NAMALWA (cell line): Measurements from ENCODE around the gene SYTL3.

ENCODE experiments used
- DNase-seq: peaks from one replicate; pipeline ENCODE4 v3.0.0-alpha.2; 2015; ENCODE audit warnings: low spot score

The SYTL3 gene

DNA sequence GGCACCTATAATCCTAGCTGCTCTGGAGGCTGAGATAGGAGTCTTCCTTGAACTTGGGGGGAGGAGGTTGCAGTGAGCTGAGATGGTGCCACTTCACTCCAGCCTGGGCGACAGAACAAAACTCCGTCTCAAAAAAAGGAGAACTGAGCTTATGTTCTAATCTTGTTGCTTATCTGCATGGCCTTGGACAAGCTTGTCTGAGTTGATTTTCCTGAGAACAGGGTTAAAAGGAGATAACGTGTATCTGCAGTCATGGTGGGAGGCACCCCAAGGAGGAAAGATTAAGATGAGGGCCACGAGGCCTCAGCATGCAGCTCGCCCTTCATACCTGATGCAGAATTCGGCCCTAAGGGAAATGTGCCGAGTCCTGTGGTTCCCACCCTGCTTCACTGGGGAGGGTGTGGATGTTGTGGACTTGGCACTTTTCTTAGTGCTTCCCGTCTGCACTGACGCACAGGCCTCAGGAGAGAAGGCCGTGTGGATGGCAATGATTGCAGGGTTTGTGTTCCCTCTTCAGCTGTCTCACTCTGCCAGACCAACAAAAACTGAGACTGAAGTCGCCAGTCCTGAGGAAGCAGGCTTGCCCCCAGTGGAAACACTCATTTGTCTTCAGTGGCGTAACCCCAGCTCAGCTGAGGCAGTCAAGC, 113.1 kb downstream of the SYTL3 start:
- DNase-seq, result no peak

DNA sequence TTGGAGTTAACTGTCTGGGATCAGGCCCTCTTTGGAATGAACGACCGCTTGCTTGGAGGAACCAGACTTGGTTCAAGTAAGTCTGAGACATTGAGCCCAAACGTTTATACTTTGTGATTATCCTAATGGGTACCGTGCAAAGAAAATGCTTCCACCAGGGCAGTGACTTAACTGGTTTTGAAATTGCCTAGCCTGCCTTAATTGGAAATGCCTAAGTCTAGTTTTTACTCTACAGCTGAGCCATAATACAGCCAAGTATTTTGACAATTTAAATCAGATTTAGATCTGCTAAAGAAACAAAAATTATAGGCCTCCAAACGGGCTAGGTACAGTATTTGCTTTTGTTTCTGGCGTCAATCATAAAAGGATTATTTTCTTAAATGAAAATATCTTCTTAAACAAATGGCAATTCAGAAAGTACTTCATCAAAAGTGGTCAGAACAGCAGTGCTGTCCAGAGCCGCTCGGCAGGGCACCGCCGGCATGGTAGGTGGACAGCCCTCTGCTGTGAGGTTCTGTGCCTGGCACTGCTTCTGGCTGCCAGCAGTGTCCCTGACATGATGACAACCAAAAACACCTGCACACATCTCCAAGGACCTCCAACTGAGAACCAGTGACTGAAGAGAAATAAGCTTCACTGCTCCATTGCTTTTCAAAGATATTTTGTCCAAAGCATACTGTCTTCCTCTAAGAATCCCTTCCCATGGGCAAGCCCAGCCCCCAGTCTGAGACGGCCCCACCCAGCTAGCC, 113.8 kb downstream of the SYTL3 start:
- no peak for DNase-seq

DNA sequence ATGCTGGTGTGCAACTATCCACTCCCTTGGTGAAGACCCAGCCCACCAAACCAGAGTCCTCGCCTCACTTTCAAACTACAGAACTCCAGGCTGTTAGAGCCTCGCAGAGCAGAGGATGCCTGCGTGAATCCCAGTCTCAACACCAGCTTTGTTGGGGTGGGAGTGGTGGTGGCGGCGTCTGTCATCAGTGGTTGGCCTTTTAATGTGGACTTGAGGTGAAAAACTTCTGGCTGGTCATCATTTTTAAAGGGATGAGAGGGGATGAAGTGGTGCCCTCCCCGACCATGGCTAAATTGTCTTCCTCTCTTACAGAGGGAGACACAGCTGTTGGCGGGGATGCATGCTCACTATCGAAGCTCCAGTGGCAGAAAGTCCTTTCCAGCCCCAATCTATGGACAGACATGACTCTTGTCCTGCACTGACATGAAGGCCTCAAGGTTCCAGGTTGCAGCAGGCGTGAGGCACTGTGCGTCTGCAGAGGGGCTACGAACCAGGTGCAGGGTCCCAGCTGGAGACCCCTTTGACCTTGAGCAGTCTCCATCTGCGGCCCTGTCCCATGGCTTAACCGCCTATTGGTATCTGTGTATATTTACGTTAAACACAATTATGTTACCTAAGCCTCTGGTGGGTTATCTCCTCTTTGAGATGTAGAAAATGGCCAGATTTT, 114.5 kb downstream of the SYTL3 start:
- no peak for DNase-seq

DNA sequence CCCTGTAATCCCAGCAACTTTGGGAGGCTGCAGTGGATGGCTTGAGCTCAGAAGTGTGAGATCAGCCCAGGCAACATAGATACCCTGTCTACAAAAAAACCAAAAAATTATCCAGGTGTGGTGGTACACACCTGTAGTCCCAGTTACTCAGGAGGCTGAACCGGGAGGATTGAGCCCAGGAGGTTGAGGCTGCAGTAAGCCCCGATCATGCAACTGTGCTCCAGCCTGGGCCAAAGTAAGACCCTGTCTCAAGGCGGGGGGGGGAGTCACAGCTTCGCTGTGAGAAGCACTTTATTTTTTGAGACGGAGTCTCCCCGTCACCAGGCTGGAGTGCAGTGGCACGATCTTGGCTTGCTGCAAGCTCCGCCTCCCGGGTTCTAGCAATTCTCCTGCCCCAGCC, 115.1 kb downstream of the SYTL3 start:
- no peak for DNase-seq

DNA sequence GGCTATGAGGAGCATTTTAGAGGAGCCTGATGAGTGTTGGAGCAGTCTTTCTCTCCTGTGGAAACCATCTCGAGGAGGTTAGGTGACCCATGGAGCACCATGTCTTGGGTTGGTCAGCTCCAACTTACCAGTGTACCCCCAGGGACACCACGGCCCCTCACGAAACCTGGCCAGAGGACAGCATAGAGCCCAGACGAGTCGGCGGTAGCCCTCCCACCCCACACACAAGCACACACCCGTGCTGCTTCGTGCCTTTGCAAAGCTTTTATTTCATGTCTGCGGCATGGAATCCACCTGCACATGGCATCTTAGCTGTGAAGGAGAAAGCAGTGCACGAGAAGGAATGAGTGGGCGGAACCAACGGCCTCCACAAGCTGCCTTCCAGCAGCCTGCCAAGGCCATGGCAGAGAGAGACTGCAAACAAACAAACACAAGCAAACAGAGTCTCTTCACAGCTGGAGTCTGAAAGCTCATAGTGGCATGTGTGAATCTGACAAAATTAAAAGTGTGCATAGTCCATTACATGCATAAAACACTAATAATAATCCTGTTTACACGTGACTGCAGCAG, 115.7 kb downstream of the SYTL3 start:
- DNase-seq, result no peak

DNA sequence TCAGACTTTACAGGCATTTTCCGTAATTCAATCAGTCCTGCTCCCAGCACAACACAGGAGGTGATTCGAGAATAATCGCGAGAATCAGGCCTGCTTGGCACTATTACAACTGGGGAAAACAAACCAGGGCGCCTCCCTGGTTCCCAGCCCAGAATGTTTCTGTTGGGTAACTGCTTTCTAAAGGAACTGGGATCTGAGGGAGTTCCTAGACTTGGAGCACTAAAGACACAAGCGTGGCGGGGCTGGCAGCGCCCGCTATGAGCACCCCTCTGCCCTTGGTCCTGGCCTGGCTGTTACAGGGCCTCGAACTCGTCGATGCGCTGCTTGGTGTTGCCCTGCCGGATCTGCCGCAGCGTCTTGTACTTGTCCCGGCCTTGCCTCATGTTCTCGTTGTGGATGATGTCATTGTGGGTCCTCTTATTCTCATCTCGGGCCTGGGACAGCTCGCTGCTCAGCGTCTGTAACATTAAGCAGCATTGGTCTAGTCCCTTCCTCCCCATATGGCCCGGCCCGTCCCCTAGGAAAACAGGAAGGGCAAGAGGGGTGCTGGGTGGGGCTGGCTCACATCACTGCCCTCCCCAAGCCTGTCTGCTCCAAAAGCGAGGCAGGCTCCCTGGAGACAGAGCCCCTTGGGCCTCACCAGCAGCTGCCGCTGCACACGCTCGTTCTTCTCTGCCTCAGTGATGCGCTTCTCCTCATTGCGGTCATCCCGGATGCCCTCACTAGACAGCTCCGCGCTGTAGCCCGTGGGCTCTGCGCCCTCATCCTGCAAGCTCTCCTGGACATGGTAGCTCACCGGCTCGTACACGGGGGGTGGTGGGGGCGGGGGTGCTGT, 117.0 kb downstream of the SYTL3 start:
- DNase-seq, result no peak

DNA sequence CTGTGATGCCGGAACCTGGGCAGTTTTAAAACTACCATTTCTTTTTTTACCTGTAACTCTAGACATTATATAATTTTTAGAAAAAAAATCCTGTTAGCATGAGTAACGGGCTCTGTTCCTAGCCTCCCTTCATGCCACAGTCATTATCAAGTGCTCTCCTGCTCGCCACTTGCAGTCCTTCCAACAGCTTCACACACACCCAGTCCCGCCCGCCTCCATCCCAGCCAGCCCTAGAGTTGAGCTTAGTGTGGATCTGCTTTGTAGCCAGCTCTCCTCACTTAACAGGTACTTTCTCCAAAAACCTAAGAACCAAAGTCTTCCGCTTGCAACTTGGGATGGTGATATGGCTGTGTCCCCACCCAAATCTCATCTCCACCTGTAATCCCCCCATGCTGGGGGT, 117.9 kb downstream of the SYTL3 start:
- DNase-seq, result no peak

DNA sequence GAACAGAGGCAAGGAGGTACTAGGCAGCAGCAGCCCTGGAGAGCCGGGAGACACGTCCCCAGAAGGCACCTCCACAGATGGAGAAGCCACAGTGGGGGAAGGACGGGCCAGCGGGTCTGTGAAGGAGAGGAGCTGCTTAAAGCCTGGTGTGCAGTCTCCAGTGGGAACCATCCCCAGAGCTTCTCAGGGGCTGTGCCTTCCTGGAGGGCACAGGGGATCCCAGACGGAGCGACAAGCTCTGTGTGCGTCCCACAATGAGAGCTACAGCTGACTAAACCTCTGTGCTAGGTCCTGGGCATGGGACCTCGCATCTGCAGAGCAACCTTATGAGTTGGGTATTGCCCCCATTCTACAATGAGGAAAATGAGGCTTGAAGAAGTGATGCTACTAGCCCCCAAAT, 118.6 kb downstream of the SYTL3 start:
- no peak for DNase-seq

DNA sequence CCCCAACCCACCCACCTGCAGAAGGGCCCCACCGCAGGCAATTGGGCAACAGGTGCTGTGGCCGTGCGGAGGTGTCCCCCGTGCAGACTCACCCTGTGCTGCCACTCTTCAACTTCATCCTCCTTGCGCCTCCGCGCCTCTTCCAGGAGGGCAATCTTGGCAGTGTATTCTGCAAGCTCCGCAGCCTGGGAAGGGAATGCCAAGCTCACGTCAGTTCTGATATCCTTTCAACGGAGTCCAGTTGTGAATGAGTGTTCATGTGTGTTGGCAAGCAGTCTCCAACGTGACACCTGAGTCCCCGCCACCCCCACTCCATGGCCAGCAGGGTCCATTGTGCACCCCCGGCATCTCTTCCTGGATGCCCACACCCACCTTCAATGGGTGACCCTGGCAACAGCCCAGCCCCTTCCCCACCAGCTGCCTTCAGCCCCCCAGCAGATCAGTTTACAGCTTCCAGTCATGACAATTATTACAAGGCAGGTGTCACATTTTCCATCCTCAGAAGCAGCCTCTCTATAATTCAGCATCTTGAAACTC, 119.4 kb downstream of the SYTL3 start:
- DNase-seq, result no peak

DNA sequence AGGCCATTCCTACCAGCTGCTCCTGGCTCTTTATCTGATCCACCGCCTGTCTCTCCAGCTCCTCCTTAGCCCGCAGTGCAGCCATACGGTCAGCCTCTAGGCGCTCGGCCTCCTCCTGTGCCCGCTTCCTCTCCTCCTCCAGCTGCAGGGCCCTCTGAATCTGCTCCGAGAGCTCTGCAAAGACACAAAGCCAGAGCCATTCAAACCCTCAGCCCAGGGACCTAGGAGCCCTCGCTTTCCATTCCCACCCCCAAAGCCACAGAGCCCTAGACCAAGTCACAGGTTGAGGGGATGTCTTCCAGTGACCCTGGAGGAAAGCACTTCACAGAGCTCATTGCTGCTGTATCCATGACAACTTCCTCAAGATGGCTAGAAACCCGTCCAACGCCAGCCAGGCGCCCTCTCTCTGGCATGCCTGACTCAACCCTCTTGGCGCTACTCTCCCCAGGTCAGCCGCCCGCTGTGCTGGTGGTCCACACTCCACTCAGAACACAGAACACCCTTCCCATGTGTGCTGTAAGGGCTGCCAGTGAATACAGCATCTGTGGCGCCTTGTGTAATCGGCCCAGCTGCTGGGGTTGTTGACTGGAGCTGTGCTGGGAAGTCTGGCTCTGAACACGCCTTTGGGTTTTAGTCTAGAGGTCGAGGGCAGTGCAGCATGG, 120.0 kb downstream of the SYTL3 start:
- DNase-seq, result no peak

DNA sequence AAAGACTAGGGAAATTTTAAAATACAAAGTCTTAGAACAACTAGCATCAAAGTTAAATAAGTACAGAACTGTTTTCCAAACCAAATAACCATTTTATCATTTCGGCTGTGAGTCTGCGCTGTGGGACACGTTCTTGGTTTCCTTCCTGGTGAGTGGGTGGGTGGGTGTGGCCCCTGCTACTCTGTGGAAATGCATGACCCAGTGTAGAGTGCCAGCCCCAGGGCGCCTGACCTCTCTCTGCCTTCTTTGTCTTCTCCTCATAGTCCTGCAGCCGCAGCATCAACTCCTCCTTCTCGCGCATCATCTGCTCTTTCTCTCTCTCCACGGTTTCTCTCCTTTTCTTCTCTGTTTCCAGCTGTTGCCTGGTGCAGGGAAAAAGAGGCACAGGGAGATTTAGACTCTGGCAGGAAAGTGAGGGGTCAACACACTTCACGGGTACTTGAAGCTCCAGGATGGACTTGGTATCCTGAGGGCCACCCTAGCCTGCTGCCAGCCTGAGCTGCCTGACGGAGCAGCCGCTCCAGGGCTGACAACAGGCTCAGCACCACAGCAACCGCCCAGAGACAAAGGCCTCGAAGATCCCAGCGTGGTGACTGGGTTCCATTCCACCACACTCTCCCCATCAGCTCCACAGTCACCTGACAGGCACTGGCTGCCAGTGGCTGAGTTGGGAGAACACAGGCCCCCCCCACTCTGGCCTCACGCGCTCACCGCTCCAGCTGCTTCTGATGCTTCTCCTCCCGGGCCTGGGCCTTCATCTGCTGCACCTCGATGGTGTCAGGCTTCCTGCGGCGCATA, 120.9 kb downstream of the SYTL3 start:
- DNase-seq, result no peak

DNA sequence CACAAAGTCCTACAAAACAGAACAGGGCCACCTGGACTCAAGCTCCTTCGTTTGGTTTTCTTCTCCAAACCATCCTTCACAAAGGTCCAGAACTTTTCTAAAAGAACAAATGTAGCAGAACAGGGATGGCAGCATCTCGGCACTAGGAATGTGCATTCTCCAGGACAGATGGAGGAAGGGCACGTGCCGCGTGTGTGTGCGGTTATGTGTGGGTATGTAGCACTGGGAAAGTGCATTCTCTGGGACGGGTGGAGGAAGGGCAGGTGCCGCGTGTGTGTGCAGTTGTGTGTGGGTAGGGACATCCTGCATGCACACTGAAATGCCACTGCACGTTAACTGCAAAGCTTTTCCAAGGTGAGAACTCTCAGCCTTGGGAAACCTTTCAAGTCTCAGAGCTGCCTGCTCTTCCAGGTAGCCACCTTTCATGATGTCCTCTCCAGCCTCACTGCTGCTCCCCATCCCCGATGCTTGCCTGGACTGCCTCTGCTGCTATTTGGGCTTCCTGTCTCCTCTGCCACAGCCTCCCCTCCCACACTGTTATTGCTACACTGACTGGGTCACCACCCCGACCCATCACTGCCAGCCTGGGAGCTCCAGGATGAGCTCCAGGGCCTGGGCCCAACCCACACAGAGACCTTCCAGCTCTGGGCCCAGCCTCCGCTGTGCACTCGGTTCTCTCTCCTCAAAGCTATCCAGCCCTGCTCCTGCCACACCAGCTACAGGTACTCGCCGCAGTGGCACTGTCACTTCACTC, 121.7 kb downstream of the SYTL3 start:
- no peak for DNase-seq

DNA sequence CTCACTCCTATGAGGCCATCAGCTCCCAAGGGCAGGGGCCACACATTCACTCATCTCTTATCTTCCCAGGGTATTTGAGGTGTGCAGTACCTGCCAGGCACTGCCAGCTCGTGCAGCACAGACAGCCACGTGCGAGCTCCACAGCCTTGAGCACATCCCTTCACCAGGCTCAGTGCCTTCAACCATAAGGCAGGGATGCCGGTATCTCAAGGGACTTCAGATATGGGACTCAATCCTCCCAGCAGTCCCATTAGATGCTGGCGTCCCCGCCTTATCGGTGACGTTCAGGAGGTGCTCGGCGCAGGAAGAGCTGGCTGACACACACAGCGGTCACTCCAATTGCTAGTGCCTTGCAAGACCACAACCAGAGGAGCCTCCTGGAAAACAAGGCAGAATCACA, 122.3 kb downstream of the SYTL3 start:
- DNase-seq, result no peak

DNA sequence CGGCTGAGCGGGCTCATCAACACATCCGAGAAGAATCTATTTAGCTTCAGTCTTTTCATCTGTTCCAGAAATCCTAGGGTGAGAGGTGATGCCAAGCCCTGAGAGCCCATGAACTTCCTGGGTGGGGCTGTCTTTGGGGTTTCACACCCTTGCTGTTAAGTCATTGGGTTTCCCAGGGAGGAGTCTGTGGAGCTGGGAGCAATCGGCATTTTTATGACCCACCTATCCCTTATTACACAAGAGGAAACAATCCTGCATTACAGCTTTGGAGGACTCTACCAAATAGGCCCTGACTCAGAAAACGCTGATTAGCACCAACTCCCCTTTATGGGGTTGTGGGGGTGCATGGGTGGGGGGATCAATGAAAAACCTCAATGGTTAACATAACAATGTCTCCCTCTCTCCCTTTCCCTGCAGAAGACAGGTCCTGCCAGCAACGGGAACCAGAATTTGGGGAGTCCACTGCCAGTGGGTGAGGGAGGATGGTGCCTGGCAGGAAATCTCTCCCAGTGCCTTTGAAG, 123.1 kb downstream of the SYTL3 start:
- no peak for DNase-seq

DNA sequence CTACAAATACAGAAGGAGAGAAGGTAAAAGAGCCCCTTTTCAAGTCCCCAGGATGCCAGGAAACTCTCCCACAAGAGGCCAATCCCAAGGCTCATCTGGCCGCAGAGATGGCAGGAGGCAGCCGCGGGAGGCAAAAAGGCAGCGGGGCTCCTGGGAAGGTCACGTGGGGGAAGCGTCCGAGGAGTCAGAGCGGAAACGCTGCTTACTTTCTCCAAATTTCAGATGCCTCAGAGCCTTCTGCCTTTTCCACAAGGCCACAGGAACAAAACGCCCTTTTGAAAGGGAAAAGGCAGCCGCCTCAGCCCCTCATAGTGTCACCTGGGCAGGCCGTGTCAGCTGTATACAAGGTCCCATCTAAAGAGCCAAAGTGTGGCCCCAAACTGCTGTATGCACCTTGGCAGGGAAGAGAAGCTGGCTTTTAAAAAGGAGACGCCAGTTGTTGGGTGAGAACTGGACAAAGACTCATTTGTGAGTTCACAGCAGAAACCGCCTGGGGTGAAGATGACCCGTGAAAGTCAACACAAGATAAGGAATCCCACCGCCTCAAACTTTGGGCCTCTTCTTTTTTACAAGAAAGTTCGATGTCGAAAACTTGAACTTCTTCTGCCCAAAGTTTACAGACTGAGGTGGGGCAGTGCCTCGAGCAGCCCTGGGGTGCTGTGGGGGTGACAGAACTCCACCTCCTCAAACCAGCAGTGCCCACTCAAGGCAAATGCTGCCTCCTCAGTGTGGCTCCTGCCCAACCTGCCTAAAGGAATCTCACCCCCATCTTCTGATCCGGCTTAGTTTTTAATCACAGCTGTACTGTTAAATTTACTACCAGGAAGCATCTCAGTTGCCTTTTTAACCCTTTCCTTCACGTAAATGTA, 124.0 kb downstream of the SYTL3 start:
- DNase-seq, result no peak

DNA sequence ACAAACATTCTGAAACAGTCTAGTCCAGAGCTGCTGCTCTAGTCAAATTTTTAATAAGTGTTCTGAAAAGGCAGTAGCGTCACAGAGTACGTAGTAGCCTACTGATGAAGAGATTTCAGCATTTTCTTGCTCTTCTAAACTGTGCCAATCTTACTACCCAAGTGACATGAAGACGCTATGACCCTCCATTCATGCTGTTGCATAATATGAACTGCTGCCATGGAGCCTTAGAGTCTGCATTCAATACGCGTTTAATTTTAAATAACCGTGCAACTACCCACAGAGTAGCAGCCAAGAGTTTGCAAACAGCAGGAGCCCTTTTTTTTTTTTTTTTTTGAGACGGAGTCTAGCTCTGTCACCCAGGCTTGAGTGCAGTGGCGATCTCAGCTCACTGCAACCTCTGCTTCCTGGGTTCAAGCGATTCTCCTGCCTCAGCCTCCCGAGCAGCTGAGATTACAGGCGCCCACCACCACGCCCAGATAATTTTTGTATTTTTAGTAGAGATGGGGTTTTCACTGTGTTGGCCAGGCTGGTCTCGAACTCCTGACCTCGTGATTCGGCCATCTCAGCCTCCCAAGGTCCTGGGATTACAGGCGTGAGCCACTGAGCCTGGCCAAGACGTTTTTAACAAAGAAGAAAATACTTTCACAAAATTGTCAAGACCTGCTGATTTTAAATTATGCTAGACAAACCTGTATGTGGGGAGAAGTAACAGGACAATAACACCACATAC, 125.0 kb downstream of the SYTL3 start:
- no peak for DNase-seq

DNA sequence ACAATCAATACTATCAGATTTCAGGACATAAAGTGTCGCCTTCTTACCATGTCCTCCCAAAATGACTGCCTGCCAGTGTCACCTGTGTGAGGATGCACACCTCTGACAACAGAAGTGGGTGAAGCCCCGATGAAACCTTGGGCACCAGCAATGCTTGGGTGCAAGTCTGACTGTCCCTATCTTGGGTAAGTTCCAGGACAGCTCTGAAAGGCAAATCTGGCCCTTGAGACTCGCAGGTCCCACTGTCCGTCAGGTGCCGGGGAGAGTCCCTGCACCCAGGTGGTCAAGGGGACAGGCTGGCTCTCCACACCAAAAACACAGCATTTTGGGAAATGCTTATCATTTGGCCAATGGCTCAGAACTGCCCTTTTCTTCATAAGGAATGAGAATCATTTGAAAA, 126.0 kb downstream of the SYTL3 start:
- no peak for DNase-seq

DNA sequence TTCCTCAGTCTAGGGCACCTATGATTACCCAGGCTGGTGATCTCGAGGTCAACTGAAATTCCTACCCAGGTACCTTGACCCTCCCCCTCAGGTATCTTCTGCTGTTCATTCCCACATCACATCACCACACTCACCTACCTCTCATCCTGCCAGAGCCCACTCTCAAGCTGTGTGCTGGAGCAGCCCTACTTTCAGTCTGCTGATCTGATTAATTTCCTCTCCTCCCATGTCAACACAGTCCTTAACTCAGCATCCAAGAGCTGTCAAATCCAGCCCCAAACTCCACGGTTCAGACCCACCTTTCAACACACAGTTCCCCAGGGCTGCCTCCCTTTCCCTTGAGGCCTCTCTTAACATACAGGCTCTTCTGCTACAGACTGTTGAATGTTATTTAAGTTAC, 126.9 kb downstream of the SYTL3 start:
- DNase-seq, result no peak
